ENCODE data around the gene CXorf65.
A peak's percentile ranks its signal among the peaks of the same experiment; 100 is the strongest.

The CXorf65 gene

GRCh38 chrX:71070531-71070930 is 36.0 kb downstream of the CXorf65 start:
- no peak overlapping the region for H2AFZ ChIP-seq (ENCODE audit: low read depth)
- H3K4me3 ChIP-seq (IDR thresholded peaks at IDR 0.05; ENCODE audit: insufficient read depth, low read depth, low read length) = no peak overlapping the region
- no peak overlapping the region for H3K27ac ChIP-seq
- H3K4me1 ChIP-seq (ENCODE audit: low read depth, poor library complexity, severe bottlenecking) = peaks cover 11% of the 10 kb centered on the region
- peaks cover 12% of the 10 kb centered on the region; the same call in 1 of the 2 replicates for H3K79me2 ChIP-seq (ENCODE audit: insufficient read depth, low read depth)
- no peak for TF ChIP-seq CTCF (conservative IDR thresholded peaks at IDR 0.05; ENCODE audit: low read depth, low read length)
- no peak overlapping the region for H3K9ac ChIP-seq
- no peaks in the 10 kb centered on the region for H4K20me1 ChIP-seq (ENCODE audit: insufficient read depth)
- H3K27me3 ChIP-seq (ENCODE audit: insufficient read depth, low read depth) = no peaks in the 10 kb centered on the region
- no peak overlapping the region for H3K4me2 ChIP-seq
- no peaks in the 10 kb centered on the region for H3K36me3 ChIP-seq (ENCODE audit: insufficient read depth)

DNA sequence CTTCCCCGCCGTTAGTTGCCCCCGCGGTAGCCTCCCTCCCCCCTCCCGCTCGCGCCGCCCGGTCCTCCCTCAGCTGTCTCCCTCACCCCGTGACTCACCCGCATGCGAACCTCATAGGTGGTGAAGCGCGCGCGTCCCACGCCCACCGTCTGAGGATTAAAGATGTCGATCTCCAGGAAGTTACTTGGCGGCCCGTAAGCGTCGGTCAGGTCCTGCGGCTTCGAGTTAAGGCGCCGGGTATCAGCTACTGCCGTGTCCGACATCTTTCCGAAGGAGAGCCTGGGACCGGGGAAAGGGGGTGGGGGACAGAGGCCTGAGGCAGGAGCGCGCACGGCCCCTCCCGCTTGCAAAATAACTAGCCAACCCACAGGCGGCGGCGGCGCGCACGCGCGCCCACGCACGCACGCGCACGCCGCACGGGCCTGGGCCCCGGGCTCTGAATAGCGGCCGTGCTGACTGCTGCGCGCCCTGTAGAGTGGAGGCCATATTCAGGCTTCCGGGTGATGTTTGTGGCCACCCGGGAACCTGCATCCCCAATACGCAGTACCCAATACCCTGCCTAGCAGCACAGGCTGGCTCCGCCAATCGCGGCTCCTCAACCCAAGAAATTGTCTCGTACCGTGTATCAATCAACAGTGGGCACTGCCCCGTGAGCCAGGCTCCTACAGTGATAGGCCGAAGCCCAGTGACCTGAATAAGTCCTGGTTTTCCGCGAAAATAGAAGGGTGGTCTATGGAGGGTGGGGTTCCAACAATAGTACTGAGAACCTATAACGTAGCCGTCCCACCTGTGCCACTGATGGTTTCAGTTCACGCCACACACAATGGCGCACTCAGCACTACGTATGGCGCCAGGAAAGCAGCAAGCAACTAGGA is 38.3 kb downstream of the CXorf65 start, which contains the start of gene SNX12:
Gene SNX12 (minus strand): TSS at position 291 of the 875 bp plus-strand sequence. CDS start 28 bp downstream, at position 263.
- H2AFZ ChIP-seq (ENCODE audit: low read depth) = peak within 1 kb of the TSS; percentile 98
- H3K27me3 ChIP-seq (ENCODE audit: insufficient read depth, low read depth) = no peaks in the 10 kb centered on the region
- H4K20me1 ChIP-seq (ENCODE audit: insufficient read depth) = no peaks in the 10 kb centered on the region
- peak within 1 kb of the TSS; percentile 94 for H3K4me2 ChIP-seq
- H3K27ac ChIP-seq = peak within 1 kb of the TSS; percentile 34; the same call in 1 of the 2 replicates
- H3K36me3 ChIP-seq (ENCODE audit: insufficient read depth) = no peaks in the 10 kb centered on the region
- H3K79me2 ChIP-seq (ENCODE audit: insufficient read depth, low read depth) = peaks cover 20% of the 10 kb centered on the region
- no peak for TF ChIP-seq CTCF (conservative IDR thresholded peaks at IDR 0.05; ENCODE audit: low read depth, low read length)
- H3K4me3 ChIP-seq (IDR thresholded peaks at IDR 0.05; ENCODE audit: insufficient read depth, low read depth, low read length) = peak within 1 kb of the TSS; percentile 47
- peak within 1 kb of the TSS; percentile 47 for H3K9ac ChIP-seq
- H3K4me1 ChIP-seq (ENCODE audit: low read depth, poor library complexity, severe bottlenecking) = peaks cover 11% of the 10 kb centered on the region

- no peak overlapping the region; the same call in 1 of the 2 replicates for H3K27ac ChIP-seq
- H3K4me2 ChIP-seq = peak overlapping the region; percentile 94
Observed at GRCh38 chrX:71067712-71068043, 38.9 kb downstream of the CXorf65 start.

GRCh38 chrX:71067089-71067488 is 39.5 kb downstream of the CXorf65 start:
- Histone ChIP-seq H3K4me1 (ENCODE audit: low read depth, poor library complexity, severe bottlenecking) (peaks cover 11% of the 10 kb centered on the region), H3K79me2 (ENCODE audit: insufficient read depth, low read depth) (peaks cover 20% of the 10 kb centered on the region), H2AFZ (ENCODE audit: low read depth) (0 out of 2 replicates have a peak overlapping the region, but pooled peaks have one; percentile 71), H3K4me2 (peak overlapping the region; percentile 94), H3K9ac (peak overlapping the region; percentile 47; the same call in 1 of the 2 replicates), H3K4me3 (IDR thresholded peaks at IDR 0.05; ENCODE audit: insufficient read depth, low read depth, low read length) (peak overlapping the region; percentile 7), H3K27ac (no peak overlapping the region), H3K36me3 (ENCODE audit: insufficient read depth) (no peaks in the 10 kb centered on the region), H3K27me3 (ENCODE audit: insufficient read depth, low read depth) (no peaks in the 10 kb centered on the region), H4K20me1 (ENCODE audit: insufficient read depth) (no peaks in the 10 kb centered on the region)
- no peak for TF ChIP-seq CTCF (conservative IDR thresholded peaks at IDR 0.05; ENCODE audit: low read depth, low read length)

More at GRCh38 chrX:71067712-71068043, 38.9 kb downstream of the CXorf65 start:
- H3K4me1 ChIP-seq (ENCODE audit: low read depth, poor library complexity, severe bottlenecking) = peaks cover 11% of the 10 kb centered on the region
- H3K9ac ChIP-seq = peak overlapping the region; percentile 47; the same call in 1 of the 2 replicates
- peak overlapping the region; percentile 71; the same call in 1 of the 2 replicates for H2AFZ ChIP-seq (ENCODE audit: low read depth)
- H3K4me3 ChIP-seq (IDR thresholded peaks at IDR 0.05; ENCODE audit: insufficient read depth, low read depth, low read length) = peak overlapping the region; percentile 47
- no peak for TF ChIP-seq CTCF (conservative IDR thresholded peaks at IDR 0.05; ENCODE audit: low read depth, low read length)
- H3K27me3 ChIP-seq (ENCODE audit: insufficient read depth, low read depth) = no peaks in the 10 kb centered on the region
- H3K79me2 ChIP-seq (ENCODE audit: insufficient read depth, low read depth) = peaks cover 20% of the 10 kb centered on the region
- H3K36me3 ChIP-seq (ENCODE audit: insufficient read depth) = no peaks in the 10 kb centered on the region
- no peaks in the 10 kb centered on the region for H4K20me1 ChIP-seq (ENCODE audit: insufficient read depth)
